GM21737 (cell line): ENCODE results near the gene LACTB.
"Not testable (repeated sequence)": the region's sequence is repeated elsewhere in the genome, so short reads cannot be mapped to it uniquely, and the experiment has no call there.

Source experiments
- ATAC-seq: cut with Tn5 transposase; IDR thresholded peaks from one replicate; pipeline ENCODE4 v1.9.1; 2021; ENCODE audit warnings: mild to moderate bottlenecking, moderate library complexity; ENCODE audit not compliant: unreplicated experiment

Gene LACTB

GRCh38 chr15:63089260-63090043 lies 32.2 kb upstream of the LACTB start:
- ATAC-seq, result no peak

DNA sequence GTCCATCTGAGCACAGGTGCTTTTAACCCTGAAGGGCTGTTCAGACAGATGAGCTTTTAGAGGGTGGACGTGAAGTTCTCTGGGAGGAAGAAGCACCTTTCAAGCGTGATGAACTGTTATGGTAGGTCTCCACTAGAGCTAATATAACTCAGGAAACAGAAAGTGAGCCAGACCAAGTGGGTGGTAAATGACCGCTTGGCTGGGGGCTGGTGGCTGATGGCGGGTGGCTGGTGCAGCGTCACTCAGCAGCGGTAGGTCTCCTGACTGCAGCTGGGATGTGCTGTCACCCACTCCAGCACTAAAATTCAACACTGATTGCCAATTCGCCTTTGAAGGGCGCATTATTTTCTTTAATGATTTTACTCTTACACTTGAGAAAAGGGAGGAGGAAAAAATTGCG lies 31.2 kb upstream of the LACTB start:
- ATAC-seq, result no peak

DNA sequence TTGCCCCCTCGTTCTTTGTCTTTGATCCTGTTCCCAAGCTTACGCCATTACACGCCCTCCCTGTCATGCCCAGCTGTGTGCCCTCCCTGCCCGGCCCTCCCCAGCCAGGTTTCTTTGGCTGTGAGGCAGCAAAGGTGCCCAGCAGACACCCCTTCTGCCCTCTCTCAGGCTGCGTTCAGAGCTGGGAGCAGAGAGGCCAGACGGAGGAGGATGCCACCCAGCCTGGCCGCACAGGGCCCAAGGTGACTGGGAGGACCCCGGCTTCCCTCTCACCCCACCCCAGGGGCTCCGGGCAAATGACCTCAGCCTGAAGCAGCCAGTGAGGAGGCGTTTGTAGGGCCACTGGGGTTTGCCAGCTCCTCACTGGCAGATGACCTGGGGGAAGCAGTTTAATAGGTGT lies 30.8 kb upstream of the LACTB start:
- no peak for ATAC-seq

GRCh38 chr15:63091679-63092446 lies 29.8 kb upstream of the LACTB start:
- ATAC-seq, result no peak

- no peak for ATAC-seq
Observed at GRCh38 chr15:63093486-63094205, 28.0 kb upstream of the LACTB start.

DNA sequence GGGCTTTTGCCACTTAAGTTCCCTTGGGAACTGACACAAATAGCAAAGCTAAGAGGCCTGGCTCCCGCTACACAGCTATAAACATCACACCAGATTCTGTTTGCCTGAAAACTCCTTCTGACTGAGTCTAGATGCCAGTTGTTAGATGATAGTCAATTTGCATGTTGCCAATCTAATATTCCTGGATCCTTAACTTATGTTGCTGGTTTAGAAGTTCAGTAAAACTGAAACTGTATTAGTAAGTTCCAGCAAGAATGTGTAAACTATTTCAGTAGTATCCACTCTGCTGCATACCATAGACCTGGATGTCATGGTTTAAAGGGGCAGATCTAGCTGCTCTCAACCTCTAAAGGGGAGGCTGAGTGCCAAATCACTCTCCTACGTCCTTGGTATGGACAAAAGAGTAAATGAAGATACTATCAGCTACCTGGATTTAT lies 27.1 kb upstream of the LACTB start:
- ATAC-seq, result no peak

- no peak for ATAC-seq
Observed at GRCh38 chr15:63096178-63096577, 25.5 kb upstream of the LACTB start.

DNA sequence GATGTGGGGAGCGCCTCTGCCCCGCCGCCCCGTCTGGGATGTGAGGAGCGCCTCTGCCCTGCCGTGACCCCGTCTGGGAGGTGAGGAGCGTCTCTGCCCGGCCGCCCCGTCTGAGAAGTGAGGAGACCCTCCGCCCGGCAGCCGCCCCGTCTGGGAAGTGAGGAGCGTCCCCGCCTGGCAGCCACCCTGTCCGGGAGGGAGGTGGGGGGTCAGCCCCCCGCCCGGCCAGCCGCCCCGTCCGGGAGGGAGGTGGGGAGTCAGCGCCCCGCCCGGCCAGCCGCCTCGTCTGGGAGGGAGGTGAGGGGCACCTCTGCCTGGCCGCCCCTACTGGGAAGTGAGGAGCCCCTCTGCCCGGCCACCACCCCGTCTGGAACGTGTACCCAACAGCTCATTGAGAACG lies 22.8 kb upstream of the LACTB start:
- ATAC-seq, result not testable (repeated sequence)

DNA sequence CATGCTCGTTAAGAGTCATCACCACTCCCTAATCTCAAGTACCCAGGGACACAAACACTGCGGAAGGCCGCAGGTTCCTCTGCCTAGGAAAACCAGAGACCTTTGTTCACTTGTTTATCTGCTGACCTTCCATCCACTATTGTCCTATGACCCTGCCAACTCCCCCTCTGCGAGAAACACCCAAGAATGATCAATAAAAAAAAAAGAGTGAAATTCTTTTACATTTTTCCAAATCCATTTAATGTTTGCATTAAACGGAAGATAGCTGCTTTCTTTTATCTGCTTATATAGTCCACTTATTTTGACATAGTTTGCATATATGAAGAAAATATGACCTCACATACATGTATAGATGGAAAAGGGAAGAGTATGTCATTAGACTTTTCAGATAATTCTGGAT lies 22.1 kb upstream of the LACTB start:
- ATAC-seq, result not testable (repeated sequence)

GRCh38 chr15:63103416-63103815 lies 18.2 kb upstream of the LACTB start:
- no peak for ATAC-seq

DNA sequence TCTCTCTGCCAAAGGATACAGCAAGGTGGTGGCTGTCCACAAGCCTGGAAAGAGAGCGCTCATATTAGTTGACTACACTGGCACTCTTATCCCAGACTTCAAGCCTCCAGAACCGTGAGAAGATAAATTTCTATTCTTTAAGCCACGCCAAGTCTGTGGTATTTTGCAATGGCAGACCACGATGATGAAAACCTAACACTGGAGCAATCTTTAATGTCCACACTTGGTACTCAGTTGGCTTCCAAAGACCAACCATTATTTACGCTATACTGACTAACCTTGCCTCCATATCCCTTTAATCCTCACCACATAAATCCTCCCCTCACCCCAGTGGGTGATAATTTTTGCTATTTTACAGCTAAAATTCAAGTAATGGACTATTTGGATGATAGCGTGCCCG lies 16.9 kb upstream of the LACTB start:
- ATAC-seq, result no peak

DNA sequence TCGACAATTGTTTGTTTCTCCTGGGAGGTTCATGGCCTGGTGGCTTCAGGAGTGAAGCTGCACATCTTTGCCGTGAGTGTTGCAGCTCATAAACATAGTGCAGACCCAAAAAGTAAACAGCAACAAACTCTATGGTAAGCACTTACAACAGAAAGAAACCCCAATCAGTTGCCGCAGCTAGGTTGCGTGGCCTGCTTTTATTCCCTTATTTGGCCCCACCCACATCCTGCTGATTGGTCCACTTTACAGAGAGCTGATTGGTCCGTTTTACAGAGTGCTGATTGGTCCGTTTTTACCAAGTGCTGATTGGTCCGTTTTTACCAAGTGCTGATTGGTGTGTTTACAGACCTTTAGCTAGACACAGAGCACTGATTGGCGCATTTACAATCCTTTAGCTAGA lies 16.3 kb upstream of the LACTB start:
- not testable (repeated sequence) for ATAC-seq

- ATAC-seq, result no peak
Observed at GRCh38 chr15:63107895-63108546, 13.6 kb upstream of the LACTB start.

DNA sequence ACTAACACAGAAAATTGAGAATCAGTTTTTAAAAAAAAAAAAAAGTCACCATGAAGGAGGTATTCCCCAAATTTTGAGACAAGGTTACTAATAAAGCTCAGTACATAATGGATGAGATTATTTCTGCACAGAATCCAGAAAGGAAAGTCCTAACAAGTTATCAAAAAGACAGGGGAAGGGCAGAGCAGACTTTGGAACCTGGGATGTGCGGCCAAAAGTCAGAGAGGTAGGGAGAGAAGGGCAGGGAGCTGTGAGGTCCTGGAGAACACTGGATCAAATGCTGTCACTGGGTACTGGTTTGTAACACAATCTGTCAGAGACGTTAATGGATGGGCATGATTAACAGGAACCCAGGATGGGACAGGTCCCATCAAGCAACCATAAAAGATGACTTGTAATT lies 12.2 kb upstream of the LACTB start:
- ATAC-seq, result no peak

- ATAC-seq, result no peak
Observed at GRCh38 chr15:63109920-63110319, 11.7 kb upstream of the LACTB start.

DNA sequence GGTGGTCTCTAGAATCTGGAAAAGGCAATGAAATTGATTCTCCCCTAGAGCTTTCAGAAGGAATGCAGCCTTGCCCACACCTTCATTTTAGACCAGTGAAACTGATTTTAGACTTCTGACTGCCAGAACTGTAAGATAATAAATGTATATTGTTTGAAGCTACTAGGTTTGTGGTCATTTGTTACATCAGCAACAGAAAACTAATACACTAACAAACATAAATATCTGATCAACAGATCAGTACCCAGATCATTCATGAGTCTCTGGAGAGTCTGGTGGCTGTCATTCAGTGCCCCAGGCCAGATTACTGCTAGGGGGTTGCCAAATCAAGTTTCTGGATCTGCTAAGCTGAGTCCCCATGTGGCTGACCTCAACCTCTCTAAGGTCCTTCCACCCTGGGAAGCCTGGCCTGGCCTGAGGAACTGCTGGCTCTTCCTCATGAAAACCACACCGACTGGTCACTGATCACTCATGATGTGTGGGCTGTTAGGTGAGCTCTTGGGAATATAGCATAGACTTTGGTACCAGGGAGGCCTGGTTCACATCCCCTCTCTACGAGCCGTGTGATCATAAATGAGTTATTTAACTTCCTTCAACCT lies 11.1 kb upstream of the LACTB start:
- no peak for ATAC-seq

- ATAC-seq, result no peak
Observed at GRCh38 chr15:63111481-63111880, 10.2 kb upstream of the LACTB start.

DNA sequence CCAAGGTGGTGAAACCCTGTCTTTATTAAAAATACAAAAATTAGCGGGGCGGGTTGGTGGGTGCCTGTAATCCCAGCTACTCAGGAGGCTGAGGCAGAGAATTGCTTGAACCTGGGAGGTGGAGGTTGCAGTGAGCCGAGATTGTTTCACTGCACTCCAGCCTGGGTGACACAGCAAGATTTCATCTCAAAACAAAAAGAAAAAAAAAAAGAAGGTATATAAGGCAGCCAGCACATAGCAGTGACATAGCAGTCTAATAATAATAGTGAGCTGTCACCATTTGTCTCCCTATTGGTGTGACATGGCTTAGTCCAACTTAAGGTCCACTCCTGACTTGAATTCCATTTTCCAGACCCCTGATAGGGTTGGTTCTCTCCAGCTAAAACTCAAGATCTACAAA lies 8.8 kb upstream of the LACTB start:
- no peak for ATAC-seq

- no peak for ATAC-seq
Observed at GRCh38 chr15:63114465-63114864, 7.2 kb upstream of the LACTB start.

DNA sequence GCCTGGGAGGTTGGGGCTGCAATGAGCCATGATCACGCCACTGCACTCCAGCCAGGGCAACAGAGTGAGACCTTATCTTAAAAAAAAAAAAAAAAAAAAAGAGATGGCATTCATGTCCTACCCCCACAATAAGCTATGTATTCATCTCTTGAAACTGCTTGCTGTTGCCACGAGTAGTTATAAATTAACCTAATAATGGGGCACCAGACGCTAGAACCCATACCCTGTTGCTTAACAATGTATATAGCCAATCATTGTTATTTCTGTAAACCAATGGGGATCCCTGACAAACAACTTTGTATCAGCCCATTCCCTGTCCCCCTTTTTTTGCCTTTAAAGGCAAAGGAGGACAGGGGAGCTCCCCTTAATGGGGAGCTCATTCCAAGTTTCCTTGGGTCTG lies 2.8 kb upstream of the LACTB start:
- ATAC-seq, result no peak
